NCI-H510A (cell line): ENCODE measurements around the gene BMP7.
"Not testable (repeated sequence)": the region's sequence is repeated elsewhere in the genome, so short reads cannot be mapped to it uniquely, and the experiment has no call there.

Experiments used
- DNase-seq: peaks from one replicate; lab custom pipeline; 2025; lab: John Stamatoyannopoulos, UW

The BMP7 gene

GRCh38 chr20:57287901-57288300, 21.5 kb upstream of the BMP7 start:
- DNase-seq, result no peak

GRCh38 chr20:57287007-57287880, 20.8 kb upstream of the BMP7 start:
- no peak for DNase-seq

GRCh38 chr20:57283860-57284259, 17.4 kb upstream of the BMP7 start:
- DNase-seq, result no peak

- no peak for DNase-seq
Observed at GRCh38 chr20:57282670-57283361, 16.4 kb upstream of the BMP7 start.

GRCh38 chr20:57281900-57282299, 15.5 kb upstream of the BMP7 start:
- no peak for DNase-seq

- DNase-seq, result no peak
Observed at GRCh38 chr20:57280221-57280620, 13.8 kb upstream of the BMP7 start.

- not testable (repeated sequence) for DNase-seq
Observed at GRCh38 chr20:57279548-57279947, 13.1 kb upstream of the BMP7 start.

- DNase-seq, result no peak
Observed at GRCh38 chr20:57278457-57278856, 12.0 kb upstream of the BMP7 start.

- DNase-seq, result no peak
Observed at GRCh38 chr20:57277398-57278105, 11.1 kb upstream of the BMP7 start.

- DNase-seq, result no peak
Observed at GRCh38 chr20:57276221-57276620, 9.8 kb upstream of the BMP7 start.

- no peak for DNase-seq
Observed at GRCh38 chr20:57275813-57276212, 9.4 kb upstream of the BMP7 start.

- DNase-seq, result no peak
Observed at GRCh38 chr20:57275334-57275733, 8.9 kb upstream of the BMP7 start.

GRCh38 chr20:57274846-57275245, 8.4 kb upstream of the BMP7 start:
- DNase-seq, result no peak

- no peak for DNase-seq
Observed at GRCh38 chr20:57274299-57274698, 7.9 kb upstream of the BMP7 start.

- no peak for DNase-seq
Observed at GRCh38 chr20:57272883-57273535, 6.6 kb upstream of the BMP7 start.

- no peak for DNase-seq
Observed at GRCh38 chr20:57270204-57270984, 4.0 kb upstream of the BMP7 start.

- no peak for DNase-seq
Observed at GRCh38 chr20:57269148-57269984, 2.9 kb upstream of the BMP7 start.

GRCh38 chr20:57268399-57269076, 2.1 kb upstream of the BMP7 start:
- no peak for DNase-seq

GRCh38 chr20:57267158-57267821, 849 bp upstream of the BMP7 start:
- no peak for DNase-seq

GRCh38 chr20:57265997-57266290, 497 bp downstream of the BMP7 start:
- DNase-seq, result no peak
